Kidney (tissue), 14 donors: ENCODE results near the gene ZFP36L1. TPM values are rescaled to one million over a fixed set of nuclear protein-coding genes. Genes with fewer than 3 reads are reported as not detected.

Source experiments
- DNase-seq, 5 donors: peaks; one replicate each; pipeline ENCODE4 v3.0.0-alpha.2; 2013 to 2020
- FAIRE-seq: peaks from 2 replicates; lab custom pipeline; 2012; peaks lifted over from hg19 to GRCh38; lab: Jason Lieb, UNC
- H3K27ac ChIP-seq, 2 donors: one replicate each; pipeline ENCODE4 v1.7.0; 2013; ENCODE audit warnings: low read depth in 2 of 2, low read length in 2 of 2, inconsistent platforms in 1 of 2
- H3K27me3 ChIP-seq: one replicate; pipeline ENCODE4 v1.7.1; 2013; ENCODE audit warnings: low read length, inconsistent platforms; ENCODE audit not compliant: control insufficient read depth, insufficient read depth
- H3K36me3 ChIP-seq, 3 donors: one replicate each; pipeline versions ENCODE4 v1.7.0 to v1.7.1; 2013; ENCODE audit warnings: low read length in 3 of 3, control low read depth in 1 of 3, inconsistent platforms in 1 of 3; ENCODE audit not compliant: insufficient read depth in 3 of 3, control insufficient read depth in 2 of 3
- H3K4me1 ChIP-seq, 3 donors: one replicate each; pipeline versions ENCODE4 v1.7.0 to v1.7.1; 2013; ENCODE audit warnings: low read length in 3 of 3, inconsistent platforms in 1 of 3, low read depth in 1 of 3; ENCODE audit not compliant: control insufficient read depth in 2 of 3, insufficient read depth in 2 of 3
- H3K4me3 ChIP-seq, 3 donors: one replicate each; pipeline versions ENCODE4 v1.7.0 to v1.8.1; 2013; ENCODE audit warnings: low read length in 3 of 3, control low read depth in 1 of 3, inconsistent platforms in 1 of 3
- H3K9ac ChIP-seq, 3 donors: one replicate each; pipeline versions ENCODE4 v1.7.0 to v1.7.1; 2013; ENCODE audit warnings: low read length in 3 of 3, control low read depth in 1 of 3, inconsistent platforms in 1 of 3
- H3K9me3 ChIP-seq, 3 donors: one replicate each; pipeline versions ENCODE4 v1.7.0 to v1.7.1; 2013; ENCODE audit warnings: low read length in 3 of 3, control low read depth in 1 of 3, inconsistent platforms in 1 of 3; ENCODE audit not compliant: control insufficient read depth in 2 of 3, insufficient read depth in 1 of 3
- intact Hi-C: fragments of 100-400 bp; cut with DNase I; formaldehyde crosslinking; loops from one replicate; pipeline ENCODE4 v1.11.1; 2022
- polyA plus RNA-seq: library from polyadenylated mRNA; stranded (reverse); fragments of 350-450 nt; fragmentation: Illumina TruSeq; extraction: RNeasy Lipid Tissue Mini Kit (QIAGEN cat#74804); gene quantifications from one replicate; pipeline ENCODE4 v1.2.3, GENCODE V29; 2014; ENCODE audit warnings: low read depth, low replicate concordance; ENCODE audit not compliant: insufficient read depth
- total RNA-seq: library from RNA; stranded (reverse); fragmentation: NEBNext Ultra II Directional; extraction: Animal tissue kit (Norgen Biotek cat#: 25700); gene quantifications from one replicate; pipeline ENCODE4 v1.2.1, GENCODE V29; 2021
- TF ChIP-seq, protein P1 (sequence below): IDR thresholded peaks from 3 replicates; pipeline ENCODE4 v1.5.1; 2012; ENCODE audit warnings: mild to moderate bottlenecking, moderate library complexity, borderline replicate concordance; ENCODE audit not compliant: insufficient read depth; ENCODE audit errors: extremely low read depth
- donor health status: control.
- donor health status: control.
- donor health status: control.
- donor health status: control.
- donor health status: control.
- donor health status: DM: yes; HTN: yes; CAD: no.
- donor health status: Normal renal cell carcinoma (clear cell type).

The ZFP36L1 gene
- total and polyA plus RNA-seq, 2 donors from 2014 or later: 73.3 to 289 TPM

GRCh38 chr14:68747393-68747792 lies 45.5 kb downstream of the ZFP36L1 start:
- H3K9me3 ChIP-seq: no peaks in the 10 kb centered on the region
- TF ChIP-seq, protein P1, sequence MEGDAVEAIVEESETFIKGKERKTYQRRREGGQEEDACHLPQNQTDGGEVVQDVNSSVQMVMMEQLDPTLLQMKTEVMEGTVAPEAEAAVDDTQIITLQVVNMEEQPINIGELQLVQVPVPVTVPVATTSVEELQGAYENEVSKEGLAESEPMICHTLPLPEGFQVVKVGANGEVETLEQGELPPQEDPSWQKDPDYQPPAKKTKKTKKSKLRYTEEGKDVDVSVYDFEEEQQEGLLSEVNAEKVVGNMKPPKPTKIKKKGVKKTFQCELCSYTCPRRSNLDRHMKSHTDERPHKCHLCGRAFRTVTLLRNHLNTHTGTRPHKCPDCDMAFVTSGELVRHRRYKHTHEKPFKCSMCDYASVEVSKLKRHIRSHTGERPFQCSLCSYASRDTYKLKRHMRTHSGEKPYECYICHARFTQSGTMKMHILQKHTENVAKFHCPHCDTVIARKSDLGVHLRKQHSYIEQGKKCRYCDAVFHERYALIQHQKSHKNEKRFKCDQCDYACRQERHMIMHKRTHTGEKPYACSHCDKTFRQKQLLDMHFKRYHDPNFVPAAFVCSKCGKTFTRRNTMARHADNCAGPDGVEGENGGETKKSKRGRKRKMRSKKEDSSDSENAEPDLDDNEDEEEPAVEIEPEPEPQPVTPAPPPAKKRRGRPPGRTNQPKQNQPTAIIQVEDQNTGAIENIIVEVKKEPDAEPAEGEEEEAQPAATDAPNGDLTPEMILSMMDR: no peak
- intact Hi-C loops: no loop called here

DNA sequence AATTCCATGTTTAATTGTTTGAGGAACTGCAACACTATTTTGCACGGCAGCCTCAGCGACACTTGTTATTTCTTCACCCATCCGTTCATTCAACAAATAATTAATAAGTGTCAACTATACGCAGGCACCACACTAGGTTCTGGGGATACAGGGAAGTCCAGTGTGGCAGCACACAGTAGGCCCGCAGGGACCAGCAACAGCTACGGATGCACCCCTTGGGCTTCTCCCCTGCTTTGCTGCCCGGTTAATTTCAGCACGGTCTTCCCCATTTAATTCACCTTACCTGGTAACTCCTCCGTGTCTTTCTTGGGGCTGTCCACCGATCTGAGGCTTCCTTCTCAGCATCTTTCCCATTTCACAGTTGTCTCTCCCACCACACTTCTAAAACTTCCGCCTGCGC lies 48.3 kb downstream of the ZFP36L1 start:
- Histone ChIP-seq H3K27ac (no peak overlapping the region), H3K4me3 (no peak overlapping the region), H3K9ac (no peak overlapping the region), H3K27me3 (no peaks in the 10 kb centered on the region), H3K4me1 (peaks cover 0 to 13% (median 8%) of the 10 kb centered on the region in 3 donors), H3K36me3 (no peaks in the 10 kb centered on the region), H3K9me3 (no peaks in the 10 kb centered on the region)
- TF ChIP-seq, protein P1: no peak
- intact Hi-C loops: no loop called here
- no peak for DNase-seq
- no peak for FAIRE-seq

More at GRCh38 chr14:68747393-68747792, 45.5 kb downstream of the ZFP36L1 start:
- no peak overlapping the region for H3K9ac ChIP-seq
- peak in 3 of 5 donors; percentile 38 to 57 (median 40) for DNase-seq
- H3K36me3 ChIP-seq: no peaks in the 10 kb centered on the region
- no peak for FAIRE-seq
- peaks cover 0 to 13% (median 8%) of the 10 kb centered on the region in 3 donors for H3K4me1 ChIP-seq
- H3K4me3 ChIP-seq: no peak overlapping the region
- H3K27ac ChIP-seq: no peak overlapping the region
- no peaks in the 10 kb centered on the region for H3K27me3 ChIP-seq

- Histone ChIP-seq H3K9me3 (no peaks in the 10 kb centered on the region), H3K4me3 (no peak overlapping the region), H3K9ac (no peak overlapping the region), H3K27ac (no peak overlapping the region), H3K27me3 (no peaks in the 10 kb centered on the region), H3K36me3 (no peaks in the 10 kb centered on the region), H3K4me1 (peaks cover 0 to 2% (median 0%) of the 10 kb centered on the region in 3 donors)
- TF ChIP-seq, protein P1: no peak
- DNase-seq (no peak), FAIRE-seq (no peak)
- intact Hi-C loops: no loop called here
Measured at GRCh38 chr14:68741839-68742470, 50.9 kb downstream of the ZFP36L1 start.

- intact Hi-C loops: no loop called here
- Histone ChIP-seq H3K36me3 (no peaks in the 10 kb centered on the region), H3K4me3 (no peak overlapping the region), H3K9ac (no peak overlapping the region), H3K4me1 (peaks cover 0 to 2% (median 0%) of the 10 kb centered on the region in 3 donors), H3K9me3 (no peaks in the 10 kb centered on the region), H3K27me3 (no peaks in the 10 kb centered on the region), H3K27ac (no peak overlapping the region)
- TF ChIP-seq, protein P1: no peak
- DNase-seq: no peak
- FAIRE-seq: no peak
Measured at GRCh38 chr14:68741477-68741791, 51.4 kb downstream of the ZFP36L1 start.
